Naive thymus-derived CD4-positive, alpha-beta T cell (primary cell): Measurements from ENCODE around the gene BAZ2A. TPM values are rescaled to one million over a fixed set of nuclear protein-coding genes. Genes with fewer than 3 reads are reported as not detected.

ENCODE experiments used
- ATAC-seq: fragments of 150-1000 bp; cut with Tn5 transposase; 2 replicates; pipeline ENCODE4 v1.10.0; 2021; ENCODE audit warnings: mild to moderate bottlenecking, moderate library complexity
- CTCF ChIA-PET: fragments of 350-600 bp; sonication (Branson Sonifier 250); formaldehyde crosslinking; loops from one replicate; lab custom pipeline; 2021; ENCODE audit warnings: antibody characterized with exemption; lab: Charles Lee
- POLR2A ChIA-PET: fragments of 350-600 bp; sonication (Branson Sonifier 250); formaldehyde crosslinking; loops from one replicate; lab custom pipeline; 2021; ENCODE audit warnings: antibody characterized with exemption, inconsistent platforms; lab: Charles Lee
- DNase-seq, 9 donors: peaks; one replicate each; pipeline versions ENCODE4 v3.0.0 to v3.0.0-alpha.2; 2020 to 2022; ENCODE audit warnings: mixed read lengths in 1 of 9
- H3K27ac ChIP-seq: one replicate; pipeline ENCODE4 v1.7.0; 2013; ENCODE audit warnings: mild to moderate bottlenecking, low read depth, low read length, moderate library complexity
- H3K27me3 ChIP-seq, 2 donors: one replicate each; pipeline ENCODE4 v1.7.0; 2013; ENCODE audit warnings: low read length in 2 of 2, mild to moderate bottlenecking in 2 of 2, moderate library complexity in 2 of 2; ENCODE audit not compliant: control insufficient read depth in 2 of 2, insufficient read depth in 2 of 2
- H3K36me3 ChIP-seq, 3 experiments: 1 replicate in 2 of 3; 2 replicates in 1 of 3; pipeline ENCODE4 v1.7.0; 2013; ENCODE audit warnings: low read length in 3 of 3, mild to moderate bottlenecking in 3 of 3, moderate library complexity in 1 of 3; ENCODE audit not compliant: insufficient read depth in 3 of 3, control insufficient read depth in 2 of 3
- H3K4me1 ChIP-seq, 2 donors: one replicate each; pipeline ENCODE4 v1.7.0; 2013; ENCODE audit warnings: low read length in 2 of 2, mild to moderate bottlenecking in 2 of 2, moderate library complexity in 1 of 2; ENCODE audit not compliant: control insufficient read depth in 2 of 2, insufficient read depth in 2 of 2
- H3K4me3 ChIP-seq: 2 replicates; pipeline ENCODE4 v1.7.0; 2013; ENCODE audit warnings: mild to moderate bottlenecking, low read length
- H3K9me3 ChIP-seq, 3 experiments: 1 replicate in 2 of 3; 2 replicates in 1 of 3; pipeline ENCODE4 v1.7.0; 2013; ENCODE audit warnings: low read length in 3 of 3; ENCODE audit not compliant: control insufficient read depth in 2 of 3
- H3K27ac Mint-ChIP-seq, 9 donors: one replicate each; pipeline ENCODE4 v1.8.0; 2020 to 2022; ENCODE audit warnings: mixed read lengths in 9 of 9, mild to moderate bottlenecking in 8 of 9, moderate library complexity in 5 of 9, inconsistent platforms in 2 of 9
- H3K27me3 Mint-ChIP-seq, 5 donors: one replicate each; pipeline ENCODE4 v1.8.0; 2021 to 2022; ENCODE audit warnings: mixed read lengths in 5 of 5, mild to moderate bottlenecking in 1 of 5
- H3K36me3 Mint-ChIP-seq, 5 donors: one replicate each; pipeline ENCODE4 v1.8.0; 2020 to 2022; ENCODE audit warnings: mixed read lengths in 5 of 5, mild to moderate bottlenecking in 3 of 5, inconsistent platforms in 1 of 5
- H3K4me1 Mint-ChIP-seq, 7 donors: one replicate each; pipeline ENCODE4 v1.8.0; 2020 to 2022; ENCODE audit warnings: mixed read lengths in 7 of 7, mild to moderate bottlenecking in 3 of 7, inconsistent platforms in 1 of 7
- H3K4me3 Mint-ChIP-seq, 10 donors: one replicate each; pipeline ENCODE4 v1.8.0; 2020 to 2022; ENCODE audit warnings: mild to moderate bottlenecking in 10 of 10, mixed read lengths in 10 of 10, moderate library complexity in 6 of 10, inconsistent platforms in 2 of 10
- H3K9me3 Mint-ChIP-seq, 11 donors: one replicate each; pipeline ENCODE4 v1.8.0; 2020 to 2022; ENCODE audit warnings: mixed read lengths in 11 of 11, mild to moderate bottlenecking in 4 of 11, inconsistent platforms in 1 of 11, moderate library complexity in 1 of 11
- intact Hi-C, 2 donors: fragments of 100-400 bp; cut with micrococcal nuclease; formaldehyde crosslinking; loops; one replicate each; pipeline ENCODE4 v1.15.1; 2023
- polyA plus RNA-seq, 2 donors: library from polyadenylated mRNA; unstranded; fragments of 300-500 nt; fragmentation: Illumina TruSeq; gene quantifications; one replicate each; pipeline ENCODE4 v1.2.3, GENCODE V29; 2021
- total RNA-seq, 6 experiments: library from RNA in 5 of 6; stranded (reverse) in 5 of 6; gene quantifications; 1 replicate in 5 of 6; 2 replicates in 1 of 6; pipeline ENCODE4 v1.2.3 and lab custom pipeline; 2021 to 2026

Gene BAZ2A
- total and polyA plus RNA-seq, 7 experiments from 2014 or later, result 24.8 to 230 (median 178) TPM

DNA sequence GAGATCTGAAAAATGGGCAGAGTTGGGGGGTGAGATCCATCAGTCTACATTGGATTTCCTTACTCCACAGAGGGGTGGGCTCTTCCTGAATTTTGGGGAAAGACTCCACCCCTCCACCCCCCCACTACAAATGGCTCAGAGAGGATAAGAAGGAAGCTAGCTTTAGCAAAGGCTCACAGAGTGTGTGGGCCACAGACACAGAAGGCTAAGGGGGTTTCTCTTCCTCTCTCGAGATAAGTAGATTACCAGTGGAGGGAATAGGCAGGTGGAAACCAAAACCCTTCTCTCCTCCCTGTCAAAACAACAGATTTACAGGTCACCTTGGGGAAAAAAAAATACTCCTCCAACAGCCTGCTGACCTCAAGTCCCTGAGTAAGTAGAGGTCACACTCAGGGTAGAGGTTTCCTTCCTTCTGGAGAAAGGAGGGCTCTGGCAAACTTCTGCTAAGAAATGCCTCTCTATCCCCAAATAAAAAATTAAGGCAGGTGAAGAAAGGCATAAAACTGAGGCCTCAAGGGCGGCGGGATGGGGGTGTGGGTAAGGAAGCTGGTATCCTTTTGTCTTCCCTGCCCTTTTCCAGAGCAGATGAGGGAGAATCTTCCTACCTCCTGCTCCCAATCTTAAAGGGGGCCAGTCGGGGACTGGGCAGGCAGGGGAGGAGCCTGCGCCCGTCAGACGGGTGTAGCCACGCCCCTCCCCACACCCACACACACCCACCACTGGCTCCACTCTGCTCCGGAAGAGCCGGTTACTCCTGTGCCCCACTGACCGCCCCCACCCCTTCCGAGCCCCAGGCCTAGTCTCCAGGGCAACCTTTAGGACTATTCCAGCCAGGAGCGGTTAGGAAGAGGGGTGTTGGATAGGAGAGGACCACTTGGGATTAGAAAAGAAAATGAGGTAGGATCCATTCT is 1.9 kb upstream of the BAZ2A start:
- Histone ChIP-seq H3K4me3 (peak overlapping the region; percentile 8), H3K4me1 (peaks cover 42 to 53% of the 10 kb centered on the region in 2 donors), H3K36me3 (peaks cover 0 to 11% (median 0%) of the 10 kb centered on the region in 3 experiments), H3K27ac (peak overlapping the region; percentile 59), H3K27me3 (no peaks in the 10 kb centered on the region), H3K9me3 (no peaks in the 10 kb centered on the region)
- Mint-ChIP-seq H3K4me1 (peaks cover 53 to 86% (median 73%) of the 10 kb centered on the region in 7 donors), H3K9me3 (no peaks in the 10 kb centered on the region), H3K27me3 (no peaks in the 10 kb centered on the region), H3K27ac (peak overlapping the region; percentile 44 to 97 (median 94)), H3K4me3 (peak overlapping the region; percentile 58 to 100 (median 96)), H3K36me3 (peaks cover 0 to 8% (median 7%) of the 10 kb centered on the region in 5 donors)
- POLR2A ChIA-PET, result interaction anchor here (0.6 to 6.3 kb wide), 6 partner anchors 9 to 93 kb away, joined by 4 to 88 read pairs (median 6); partner anchors contain the start of genes ATP5F1B, NACA and PTGES3
- DNase-seq (peak in 5 of 9 donors; percentile 16 to 76 (median 24)), ATAC-seq (no peak)
- CTCF ChIA-PET, result no interaction called here
- intact Hi-C loops, result loop anchor here (2.0 to 10.0 kb wide), 3 partner anchors 111 to 595 kb away; partner anchors contain the start of genes RBMS2 (in 1 of the 2), RPL41 (in 1 of the 2), SHMT2 (in 1 of the 2) and ZC3H10 (in 1 of the 2)

DNA sequence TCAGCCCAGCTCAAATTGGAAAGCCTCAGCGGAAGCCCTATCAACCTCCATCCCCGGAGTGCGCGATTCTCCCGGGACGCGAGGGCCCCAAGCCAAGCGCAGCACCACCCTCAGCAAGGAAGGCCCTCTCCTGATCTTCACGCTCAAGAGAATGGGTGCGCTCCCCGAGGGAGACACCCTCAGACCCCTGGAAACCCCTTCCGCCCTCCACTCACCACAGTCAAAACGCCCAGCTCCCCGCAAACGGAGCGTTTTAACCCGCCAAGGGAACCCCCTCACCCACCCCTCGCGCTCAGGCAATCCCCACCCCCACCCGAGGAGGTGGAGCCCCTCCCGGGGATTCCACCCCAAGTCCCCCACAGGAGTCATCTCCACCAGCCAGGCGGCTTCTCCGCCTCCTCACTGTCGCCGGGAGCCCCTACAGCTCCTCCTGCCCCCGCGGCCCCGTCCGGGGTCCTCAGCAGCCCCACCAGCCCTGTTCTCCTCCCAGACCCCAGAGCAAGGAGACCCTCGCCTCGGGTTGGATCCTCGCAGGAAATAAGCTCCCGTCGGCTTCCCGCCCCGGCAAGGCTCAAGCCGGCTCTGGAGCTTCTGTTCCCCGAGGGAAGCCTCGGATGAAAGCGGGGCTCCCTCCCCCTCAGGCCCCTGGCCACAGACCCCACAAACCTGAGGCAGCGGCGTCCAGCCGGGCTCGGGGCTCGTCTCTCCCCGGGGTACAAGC is 507 bp downstream of the BAZ2A start:
- peaks cover 44 to 51% of the 10 kb centered on the region in 2 donors for H3K4me1 ChIP-seq
- DNase-seq (peak; percentile 24 to 75 (median 44)), ATAC-seq (peak; percentile 54)
- H3K9me3 ChIP-seq, result no peaks in the 10 kb centered on the region
- Mint-ChIP-seq H3K27ac (peak overlapping the region; percentile 93 to 99 (median 95)), H3K36me3 (peaks cover 0 to 19% (median 10%) of the 10 kb centered on the region in 5 donors), H3K27me3 (no peaks in the 10 kb centered on the region), H3K4me1 (peaks cover 55 to 85% (median 73%) of the 10 kb centered on the region in 7 donors), H3K9me3 (no peaks in the 10 kb centered on the region), H3K4me3 (peak overlapping the region; percentile 85 to 99 (median 91))
- CTCF ChIA-PET, result interaction anchor here (0.5 to 1.8 kb wide), 9 partner anchors 9 to 328 kb away, joined by 3 to 7 read pairs (median 4); partner anchors contain the start of genes ATP5F1B and PTGES3
- H3K36me3 ChIP-seq, result peaks cover 0 to 13% (median 0%) of the 10 kb centered on the region in 3 experiments
- POLR2A ChIA-PET, result interaction anchor here (0.6 to 6.3 kb wide), 25 partner anchors 8 to 850 kb away, joined by 3 to 88 read pairs (median 5); partner anchors contain the start of genes ARHGAP9, ATP5F1B, LRP1 and NACA
- intact Hi-C loops, result loop anchor here (1.0 to 10.0 kb wide), 7 partner anchors 15 to 598 kb away; partner anchors contain the start of genes PTGES3 (in 1 of the 2), RBMS2 (in 1 of the 2), RPL41 (in 1 of the 2) and SHMT2 (in 1 of the 2)
- peak overlapping the region; percentile 99 for H3K27ac ChIP-seq
- no peaks in the 10 kb centered on the region for H3K27me3 ChIP-seq
- H3K4me3 ChIP-seq, result peak overlapping the region; percentile 99

- Mint-ChIP-seq H3K4me3 (peak overlapping the region; percentile 85 to 99 (median 91)), H3K9me3 (no peaks in the 10 kb centered on the region), H3K4me1 (peaks cover 54 to 85% (median 73%) of the 10 kb centered on the region in 7 donors), H3K36me3 (peaks cover 0 to 21% (median 12%) of the 10 kb centered on the region in 5 donors), H3K27me3 (no peaks in the 10 kb centered on the region), H3K27ac (peak overlapping the region; percentile 93 to 99 (median 95))
- CTCF ChIA-PET, result interaction anchor here (0.7 to 1.8 kb wide), 11 partner anchors 8 to 115 kb away, joined by 3 to 12 read pairs (median 4); partner anchors contain the start of genes ATP5F1B and PTGES3
- H3K4me3 ChIP-seq, result peak overlapping the region; percentile 99
- POLR2A ChIA-PET, result interaction anchor here (0.6 to 6.3 kb wide), 27 partner anchors 9 to 612 kb away, joined by 3 to 88 read pairs (median 4); partner anchors contain the start of genes ATP5F1B, LRP1, NACA and PRIM1
- H3K27ac ChIP-seq, result peak overlapping the region; percentile 99
- no peaks in the 10 kb centered on the region for H3K9me3 ChIP-seq
- ATAC-seq (peak; percentile 45), DNase-seq (peak; percentile 42 to 81 (median 77))
- H3K27me3 ChIP-seq, result no peaks in the 10 kb centered on the region
- peaks cover 0 to 19% (median 0%) of the 10 kb centered on the region in 3 experiments for H3K36me3 ChIP-seq
- H3K4me1 ChIP-seq, result peaks cover 41 to 54% of the 10 kb centered on the region in 2 donors
- intact Hi-C loops, result loop anchor here (1.0 to 2.0 kb wide), 3 partner anchors 7 to 459 kb away; no protein-coding TSS in a partner anchor
Observed at GRCh38 chr12:56628671-56629458, 1.3 kb downstream of the BAZ2A start.

DNA sequence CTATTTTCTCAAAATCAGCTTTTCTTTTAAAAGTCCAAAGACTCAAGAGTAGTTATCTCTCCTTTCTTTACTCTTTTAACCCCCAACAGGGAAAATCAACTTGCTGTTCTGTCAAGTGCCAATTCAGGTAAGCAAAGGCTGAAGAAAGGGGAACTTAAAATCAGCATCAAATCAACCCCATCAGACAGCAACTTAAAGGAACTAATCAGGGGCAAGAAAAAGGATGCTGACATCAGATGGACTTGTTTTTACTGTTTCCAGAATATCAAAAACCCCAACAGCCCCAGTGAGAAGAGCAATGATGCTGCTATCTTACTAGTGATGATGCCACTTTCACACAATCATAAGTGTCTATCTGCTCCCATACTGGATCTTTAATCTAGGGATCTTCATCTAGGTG is 3.4 kb downstream of the BAZ2A start:
- no peaks in the 10 kb centered on the region for H3K27me3 Mint-ChIP-seq
- peak overlapping the region; percentile 22 for H3K27ac ChIP-seq
- no peaks in the 10 kb centered on the region for H3K27me3 ChIP-seq
- H3K4me1 Mint-ChIP-seq, result peaks cover 43 to 81% (median 67%) of the 10 kb centered on the region in 7 donors
- peaks cover 0 to 19% (median 0%) of the 10 kb centered on the region in 3 experiments for H3K36me3 ChIP-seq
- ChIA-PET CTCF (interaction anchor here (1.2 kb wide), 1 partner anchor 36 kb away, joined by 4 read pairs; no protein-coding TSS in a partner anchor), POLR2A (interaction anchor here (0.8 to 6.3 kb wide), 4 partner anchors 9 to 62 kb away, joined by 3 to 88 read pairs (median 4); partner anchors contain the start of genes ATP5F1B and PTGES3)
- intact Hi-C loops, result no loop called here
- H3K4me3 ChIP-seq, result no peak overlapping the region
- H3K9me3 Mint-ChIP-seq, result no peaks in the 10 kb centered on the region
- DNase-seq (no peak), ATAC-seq (no peak)
- H3K4me1 ChIP-seq, result peaks cover 27 to 36% of the 10 kb centered on the region in 2 donors
- H3K36me3 Mint-ChIP-seq, result peaks cover 0 to 26% (median 15%) of the 10 kb centered on the region in 5 donors
- H3K27ac Mint-ChIP-seq, result peak overlapping the region in 7 of 9 donors; percentile 28 to 97 (median 68)
- H3K9me3 ChIP-seq, result no peaks in the 10 kb centered on the region
- H3K4me3 Mint-ChIP-seq, result peak overlapping the region in 6 of 10 donors; percentile 25 to 64 (median 42)

DNA sequence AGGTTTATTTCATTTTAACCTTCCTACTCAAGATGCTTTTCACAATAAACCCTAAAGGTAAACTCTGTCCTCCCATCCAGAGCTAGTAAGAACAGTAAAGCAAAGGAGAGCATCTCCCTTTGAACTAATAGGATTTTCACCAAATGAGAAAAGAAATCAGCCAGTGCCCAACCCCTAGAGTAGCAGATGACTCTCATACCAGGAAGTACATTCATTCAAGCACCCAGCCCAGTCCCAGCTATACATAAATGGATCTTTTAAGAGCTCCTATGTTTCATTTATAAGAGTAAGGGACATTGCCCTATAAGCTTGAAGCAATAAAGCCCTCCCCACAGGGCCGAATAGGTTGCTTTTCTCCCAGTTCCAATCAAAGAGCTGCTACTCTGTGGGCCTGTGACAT is 7.6 kb downstream of the BAZ2A start:
- intact Hi-C loops, result no loop called here
- DNase-seq (no peak), ATAC-seq (no peak)
- CTCF ChIA-PET, result interaction anchor here (0.7 kb wide), 1 partner anchor 20 kb away, joined by 3 read pairs; no protein-coding TSS in a partner anchor
- POLR2A ChIA-PET, result interaction anchor here (0.8 to 3.7 kb wide), 5 partner anchors 9 to 103 kb away, joined by 3 to 36 read pairs (median 3); partner anchors contain the start of gene NACA
- peaks cover 0 to 21% (median 11%) of the 10 kb centered on the region in 5 donors for H3K36me3 Mint-ChIP-seq
- peak overlapping the region in 4 of 10 donors; percentile 10 to 49 (median 20) for H3K4me3 Mint-ChIP-seq
- peak overlapping the region in 7 of 9 donors; percentile 22 to 62 (median 46) for H3K27ac Mint-ChIP-seq
- H3K4me1 Mint-ChIP-seq, result peaks cover 34 to 82% (median 64%) of the 10 kb centered on the region in 7 donors
- Histone ChIP-seq H3K4me1 (peaks cover 17 to 19% of the 10 kb centered on the region in 2 donors), H3K27ac (no peak overlapping the region), H3K36me3 (peaks cover 0 to 20% (median 10%) of the 10 kb centered on the region in 3 experiments), H3K27me3 (no peaks in the 10 kb centered on the region), H3K4me3 (no peak overlapping the region), H3K9me3 (no peaks in the 10 kb centered on the region)
- H3K27me3 Mint-ChIP-seq, result no peaks in the 10 kb centered on the region
- H3K9me3 Mint-ChIP-seq, result no peaks in the 10 kb centered on the region
